ENCODE measurements around the gene CD8A.

Gene CD8A

DNA sequence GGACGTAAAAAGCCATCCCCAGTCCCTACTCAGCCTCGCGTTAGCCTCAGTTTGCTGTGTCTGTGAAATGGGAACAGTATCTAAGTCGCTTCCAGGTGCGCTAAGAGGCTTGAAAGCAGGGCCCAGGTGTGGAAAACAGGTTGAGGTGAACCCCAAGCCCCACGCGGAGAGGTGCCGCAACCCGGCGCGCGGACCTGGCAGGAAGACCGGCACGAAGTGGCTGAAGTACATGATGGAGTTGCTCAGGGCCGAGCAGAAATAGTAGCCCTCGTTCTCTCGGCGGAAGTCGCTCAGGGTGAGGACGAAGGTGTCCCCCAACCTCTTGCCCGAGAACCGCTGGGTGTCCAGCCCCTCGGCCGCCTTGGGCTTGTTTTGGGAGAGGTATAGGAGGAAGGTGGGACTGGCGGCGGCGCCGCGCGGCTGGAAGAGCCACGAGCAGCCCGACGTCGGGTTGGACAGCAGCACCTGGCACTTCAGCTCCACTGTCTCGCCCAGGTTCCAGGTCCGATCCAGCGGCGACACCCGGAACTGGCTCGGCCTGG is 508 bp downstream of the CD8A start:
- no peaks in the 10 kb centered on the region for H3K36me3 ChIP-seq (ENCODE audit: control insufficient read depth, low read length)
- no peak overlapping the region for H3K27ac ChIP-seq (ENCODE audit: low read depth, low read length)
- peaks cover 5% of the 10 kb centered on the region; the same call in 1 of the 2 replicates for H3K9me3 ChIP-seq (ENCODE audit: control insufficient read depth, insufficient read depth, low read length)
- H3K4me2 ChIP-seq (ENCODE audit: low read length), result no peak overlapping the region
- H3K79me2 ChIP-seq (ENCODE audit: control insufficient read depth, low read length), result no peaks in the 10 kb centered on the region
- H3K4me1 ChIP-seq (ENCODE audit: control insufficient read depth, low read length), result no peaks in the 10 kb centered on the region
- H3F3A ChIP-seq (ENCODE audit: control insufficient read depth, insufficient read depth), result no peaks in the 10 kb centered on the region
- TF ChIP-seq EZH2phosphoT487 (IDR thresholded peaks at IDR 0.05; ENCODE audit: borderline replicate concordance, low read length) (no peak), CTCF (IDR thresholded peaks at IDR 0.05; ENCODE audit: low read depth, low read length, poor library complexity, severe bottlenecking) (no peak)
- H3K27me3 ChIP-seq (ENCODE audit: control insufficient read depth, low read length), result peaks cover 5% of the 10 kb centered on the region; the same call in 1 of the 2 replicates
- H3K4me3 ChIP-seq (ENCODE audit: low read length), result no peak overlapping the region
- no peaks in the 10 kb centered on the region for H3K9me2 ChIP-seq (replicated peaks; ENCODE audit: control insufficient read depth, low read length)
- no peaks in the 10 kb centered on the region for H4K20me1 ChIP-seq (ENCODE audit: control insufficient read depth, insufficient read depth, low read depth, low read length)

DNA sequence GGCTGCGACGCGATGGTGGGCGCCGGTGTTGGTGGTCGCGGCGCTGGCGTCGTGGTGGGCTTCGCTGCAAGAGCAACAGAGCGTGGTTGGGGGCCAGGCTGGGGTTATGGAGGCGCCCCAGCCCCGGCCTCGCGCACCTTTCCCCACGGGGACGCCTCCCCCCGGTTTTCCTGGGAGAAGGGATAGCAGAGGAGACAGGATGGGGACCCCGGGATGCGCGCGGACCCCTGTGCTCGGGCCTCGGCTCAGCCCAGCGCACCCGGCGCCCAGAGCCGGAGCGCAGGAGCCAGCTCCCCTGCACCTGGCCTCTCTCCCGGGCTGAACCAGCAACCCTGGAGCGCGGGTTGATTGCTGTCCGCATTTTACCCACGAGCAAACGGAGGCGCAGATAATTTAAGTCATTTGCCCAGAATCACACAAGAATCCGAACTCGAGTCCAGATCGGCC is 1.0 kb downstream of the CD8A start:
- Histone ChIP-seq H3K79me2 (ENCODE audit: control insufficient read depth, low read length) (no peaks in the 10 kb centered on the region), H3K27ac (ENCODE audit: low read depth, low read length) (no peak overlapping the region), H3K9me2 (replicated peaks; ENCODE audit: control insufficient read depth, low read length) (no peaks in the 10 kb centered on the region), H3K9me3 (ENCODE audit: control insufficient read depth, insufficient read depth, low read length) (peaks cover under 1% of the 10 kb centered on the region; the same call in 1 of the 2 replicates), H4K20me1 (ENCODE audit: control insufficient read depth, insufficient read depth, low read depth, low read length) (no peaks in the 10 kb centered on the region), H3K27me3 (ENCODE audit: control insufficient read depth, low read length) (0 out of 2 replicates have a peak, but pooled peaks cover 5% of the 10 kb centered on the region), H3K4me3 (ENCODE audit: low read length) (no peak overlapping the region), H3K4me1 (ENCODE audit: control insufficient read depth, low read length) (no peaks in the 10 kb centered on the region), H3K36me3 (ENCODE audit: control insufficient read depth, low read length) (no peaks in the 10 kb centered on the region), H3K4me2 (ENCODE audit: low read length) (no peak overlapping the region), H3F3A (ENCODE audit: control insufficient read depth, insufficient read depth) (no peaks in the 10 kb centered on the region)
- TF ChIP-seq EZH2phosphoT487 (IDR thresholded peaks at IDR 0.05; ENCODE audit: borderline replicate concordance, low read length) (no peak), CTCF (IDR thresholded peaks at IDR 0.05; ENCODE audit: low read depth, low read length, poor library complexity, severe bottlenecking) (no peak)

DNA sequence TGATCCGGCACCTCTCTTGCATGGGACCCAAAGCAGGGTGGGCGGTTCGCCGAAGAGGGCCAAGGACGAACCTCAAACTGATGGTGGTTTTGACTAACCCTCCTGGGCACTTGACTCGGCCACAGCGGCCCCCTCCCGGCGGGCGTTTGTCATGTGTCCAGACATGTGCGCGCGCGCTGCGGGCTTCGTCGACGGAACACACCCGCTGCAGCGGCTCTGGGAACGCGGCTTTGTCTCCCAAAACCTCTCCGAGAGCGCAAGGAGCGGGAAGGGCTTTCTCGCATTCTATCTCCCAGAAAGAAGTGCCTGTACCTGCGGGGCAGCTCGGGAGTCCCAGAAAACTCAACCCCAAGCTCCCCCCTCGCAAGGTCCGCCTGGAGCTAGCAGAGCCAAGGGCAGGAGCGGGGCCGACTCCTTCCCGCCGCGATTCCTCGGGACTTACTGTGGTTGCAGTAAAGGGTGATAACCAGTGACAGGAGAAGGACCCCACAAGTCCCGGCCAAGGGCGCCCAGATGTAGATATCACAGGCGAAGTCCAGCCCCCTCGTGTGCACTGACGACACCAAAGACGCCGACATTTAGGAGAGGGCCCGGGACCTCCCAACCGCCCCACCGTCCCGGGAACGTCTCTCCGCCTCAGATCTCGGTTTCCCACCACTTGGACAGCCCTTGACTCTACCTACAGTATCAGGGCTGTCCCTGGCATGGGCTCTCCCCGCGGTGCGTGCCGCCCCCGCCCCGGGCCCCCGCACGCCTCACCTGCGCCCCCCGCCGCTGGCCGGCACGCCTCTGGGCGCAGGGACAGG is 1.6 kb downstream of the CD8A start:
- Histone ChIP-seq H3K27ac (ENCODE audit: low read depth, low read length) (no peak overlapping the region), H3K27me3 (ENCODE audit: control insufficient read depth, low read length) (0 out of 2 replicates have a peak, but pooled peaks cover 5% of the 10 kb centered on the region), H3K36me3 (ENCODE audit: control insufficient read depth, low read length) (no peaks in the 10 kb centered on the region), H3K4me3 (ENCODE audit: low read length) (no peak overlapping the region), H3K4me1 (ENCODE audit: control insufficient read depth, low read length) (no peaks in the 10 kb centered on the region), H3K4me2 (ENCODE audit: low read length) (no peak overlapping the region), H3F3A (ENCODE audit: control insufficient read depth, insufficient read depth) (no peaks in the 10 kb centered on the region), H3K9me3 (ENCODE audit: control insufficient read depth, insufficient read depth, low read length) (no peaks in the 10 kb centered on the region), H4K20me1 (ENCODE audit: control insufficient read depth, insufficient read depth, low read depth, low read length) (no peaks in the 10 kb centered on the region), H3K79me2 (ENCODE audit: control insufficient read depth, low read length) (no peaks in the 10 kb centered on the region), H3K9me2 (replicated peaks; ENCODE audit: control insufficient read depth, low read length) (no peaks in the 10 kb centered on the region)
- TF ChIP-seq CTCF (IDR thresholded peaks at IDR 0.05; ENCODE audit: low read depth, low read length, poor library complexity, severe bottlenecking) (no peak), EZH2phosphoT487 (IDR thresholded peaks at IDR 0.05; ENCODE audit: borderline replicate concordance, low read length) (no peak)
